Measurements from ENCODE around the gene BRIP1.
A peak's percentile ranks its signal among the peaks of the same experiment; 100 is the strongest.
"Not testable (repeated sequence)": the region's sequence is repeated elsewhere in the genome, so short reads cannot be mapped to it uniquely, and the experiment has no call there.

The BRIP1 gene

GRCh38 chr17:61795546-61795945 lies 67.8 kb downstream of the BRIP1 start:
- no peak for DNase-seq

GRCh38 chr17:61794792-61795191 lies 68.5 kb downstream of the BRIP1 start:
- DNase-seq = peak; percentile 6

GRCh38 chr17:61794242-61794641 lies 69.1 kb downstream of the BRIP1 start:
- DNase-seq = no peak

- no peak for DNase-seq
These were observed 69.8 kb downstream of the BRIP1 start for GRCh38 chr17:61793565-61793964.

- DNase-seq = no peak
These were observed 73.5 kb downstream of the BRIP1 start for GRCh38 chr17:61789872-61790271.

- no peak for DNase-seq
These were observed 77.2 kb downstream of the BRIP1 start for GRCh38 chr17:61786088-61786487.

- no peak for DNase-seq
These were observed 78.8 kb downstream of the BRIP1 start for GRCh38 chr17:61784510-61784909.

- DNase-seq = no peak
These were observed 79.6 kb downstream of the BRIP1 start for GRCh38 chr17:61783556-61784304.

GRCh38 chr17:61783120-61783519 lies 80.2 kb downstream of the BRIP1 start:
- DNase-seq = no peak

GRCh38 chr17:61782683-61783082 lies 80.6 kb downstream of the BRIP1 start:
- no peak for DNase-seq

- DNase-seq = no peak
These were observed 88.0 kb downstream of the BRIP1 start for GRCh38 chr17:61775364-61775763.

GRCh38 chr17:61774724-61775123 lies 88.6 kb downstream of the BRIP1 start:
- no peak for DNase-seq

- not testable (repeated sequence) for DNase-seq
These were observed 89.2 kb downstream of the BRIP1 start for GRCh38 chr17:61774087-61774486.

- no peak for DNase-seq
These were observed 92.4 kb downstream of the BRIP1 start for GRCh38 chr17:61770752-61771533.

GRCh38 chr17:61770043-61770442 lies 93.3 kb downstream of the BRIP1 start:
- no peak for DNase-seq

- DNase-seq = no peak
These were observed 94.9 kb downstream of the BRIP1 start for GRCh38 chr17:61768405-61768804.

- no peak for DNase-seq
These were observed 96.8 kb downstream of the BRIP1 start for GRCh38 chr17:61766520-61766919.

- no peak for DNase-seq
These were observed 98.5 kb downstream of the BRIP1 start for GRCh38 chr17:61764846-61765245.

GRCh38 chr17:61761827-61762226 lies 101.5 kb downstream of the BRIP1 start:
- DNase-seq = no peak

GRCh38 chr17:61759362-61759761 lies 104.0 kb downstream of the BRIP1 start:
- DNase-seq = no peak

- no peak for DNase-seq
These were observed 104.9 kb downstream of the BRIP1 start for GRCh38 chr17:61758430-61758829.

- peak; percentile 44 for DNase-seq
These were observed 106.2 kb downstream of the BRIP1 start for GRCh38 chr17:61757168-61757567.

GRCh38 chr17:61756561-61756960 lies 106.8 kb downstream of the BRIP1 start:
- DNase-seq = no peak

GRCh38 chr17:61755668-61756067 lies 107.7 kb downstream of the BRIP1 start:
- no peak for DNase-seq

All from activated CD4-positive, alpha-beta T cell treated with anti-CD3 and anti-CD28 coated beads, Interleukin-10, Interleukin-2, amounts not matched to agents 100 ng/mL and 50 ng/mL, durations not matched to agents 16 hours and 8 hours (primary cell).